Measurements from ENCODE around the gene ERC1.
"Not testable (repeated sequence)": the region's sequence is repeated elsewhere in the genome, so short reads cannot be mapped to it uniquely, and the experiment has no call there.

Gene ERC1

DNA sequence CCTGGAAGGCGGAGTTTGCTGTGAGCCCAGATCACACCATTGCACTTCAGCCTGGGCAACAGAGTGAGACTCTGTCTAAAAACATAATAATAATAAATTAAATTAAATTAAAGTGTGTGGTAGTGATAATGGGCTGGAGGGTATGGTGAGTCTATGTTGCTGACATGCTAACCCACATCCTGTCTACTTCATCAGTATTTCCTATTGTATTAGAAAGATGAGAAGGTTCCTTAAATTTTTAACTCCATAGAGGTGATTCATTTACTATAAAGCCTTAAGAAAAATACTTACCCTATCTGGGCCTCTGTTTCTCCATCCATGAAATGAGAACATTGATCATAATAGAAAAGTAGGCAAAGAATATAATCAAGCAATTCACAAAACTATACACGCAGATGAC is 322.9 kb downstream of the ERC1 start:
- H3K27ac Mint-ChIP-seq = no peak overlapping the region
- no peaks in the 10 kb centered on the region for H3K4me1 Mint-ChIP-seq (ENCODE audit: low read depth)
- no peak overlapping the region for H3K4me3 Mint-ChIP-seq
- no peaks in the 10 kb centered on the region for H3K27me3 Mint-ChIP-seq (ENCODE audit: low read depth)
- no peak for DNase-seq (ENCODE audit: low spot score)
- H3K36me3 Mint-ChIP-seq (ENCODE audit: low read depth) = peaks cover 13% of the 10 kb centered on the region
- H3K9me3 Mint-ChIP-seq = peaks cover 11% of the 10 kb centered on the region

DNA sequence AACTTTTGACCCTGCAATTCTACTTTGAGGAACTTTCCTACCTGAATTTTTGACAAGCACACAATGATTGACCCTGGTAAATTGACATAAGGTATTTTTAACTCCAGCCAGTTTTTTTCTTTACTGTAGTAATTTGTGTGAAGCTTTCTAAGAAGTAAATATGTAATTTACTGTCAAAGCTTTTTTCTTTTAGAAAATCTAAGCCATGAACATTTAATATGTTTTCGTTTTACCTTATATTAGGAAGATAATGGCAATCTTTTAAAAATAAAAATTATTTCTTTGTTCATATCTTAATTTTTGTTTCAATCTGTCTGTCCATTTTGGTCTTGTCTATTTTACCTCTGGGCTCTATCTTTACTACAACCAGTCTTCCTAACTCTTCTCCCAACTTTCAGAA is 323.5 kb downstream of the ERC1 start:
- Mint-ChIP-seq H3K36me3 (ENCODE audit: low read depth) (peaks cover 13% of the 10 kb centered on the region), H3K4me3 (no peak overlapping the region), H3K9me3 (peaks cover 11% of the 10 kb centered on the region), H3K4me1 (ENCODE audit: low read depth) (no peaks in the 10 kb centered on the region), H3K27ac (no peak overlapping the region), H3K27me3 (ENCODE audit: low read depth) (no peaks in the 10 kb centered on the region)
- no peak for DNase-seq (ENCODE audit: low spot score)

- not testable (repeated sequence) for H3K27ac Mint-ChIP-seq; DNase-seq (ENCODE audit: low spot score); H3K4me3 Mint-ChIP-seq; H3K27me3 Mint-ChIP-seq (ENCODE audit: low read depth); H3K4me1 Mint-ChIP-seq (ENCODE audit: low read depth)
- Mint-ChIP-seq H3K9me3 (peaks cover 11% of the 10 kb centered on the region), H3K36me3 (ENCODE audit: low read depth) (peaks cover 13% of the 10 kb centered on the region)
Measured at GRCh38 chr12:1316991-1317390, 326.0 kb downstream of the ERC1 start.

DNA sequence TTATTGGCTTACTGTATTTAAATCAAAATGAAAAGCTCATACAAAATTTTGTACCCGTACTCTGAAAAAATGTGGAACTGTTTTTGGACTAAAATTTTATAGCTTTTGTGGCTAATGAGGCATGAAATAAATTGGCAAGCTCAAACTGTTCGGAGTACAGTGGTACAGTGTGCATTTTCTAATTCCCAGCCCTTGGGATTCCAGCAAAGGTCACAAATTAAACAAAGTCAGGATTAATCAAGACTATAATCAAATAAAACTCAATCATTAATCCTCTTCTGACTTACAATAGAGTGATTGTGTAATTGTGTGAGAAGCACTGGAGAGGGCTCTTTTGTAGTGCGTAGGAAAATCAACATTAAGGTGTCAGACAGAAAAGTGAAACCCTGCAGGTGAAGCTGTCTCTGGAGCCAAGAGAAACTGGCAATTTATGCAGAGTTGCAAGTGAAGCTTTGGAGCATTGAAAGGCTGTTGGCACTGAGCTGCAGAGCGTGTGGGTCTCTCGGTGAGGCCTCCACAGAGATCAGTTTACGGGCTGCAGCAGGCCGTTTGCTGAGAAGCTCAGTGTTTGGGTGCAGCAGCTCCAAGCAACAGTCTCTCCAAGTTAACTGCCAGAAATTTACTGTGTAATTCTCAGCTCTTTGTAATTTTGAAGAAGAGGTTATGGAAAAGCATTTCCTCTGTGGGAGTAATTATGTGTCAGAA is 327.5 kb downstream of the ERC1 start:
- no peak for DNase-seq (ENCODE audit: low spot score)
- H3K9me3 Mint-ChIP-seq = peaks cover 11% of the 10 kb centered on the region
- no peaks in the 10 kb centered on the region for H3K27me3 Mint-ChIP-seq (ENCODE audit: low read depth)
- H3K4me3 Mint-ChIP-seq = no peak overlapping the region
- peaks cover 13% of the 10 kb centered on the region for H3K36me3 Mint-ChIP-seq (ENCODE audit: low read depth)
- H3K27ac Mint-ChIP-seq = no peak overlapping the region
- H3K4me1 Mint-ChIP-seq (ENCODE audit: low read depth) = peaks cover 2% of the 10 kb centered on the region

DNA sequence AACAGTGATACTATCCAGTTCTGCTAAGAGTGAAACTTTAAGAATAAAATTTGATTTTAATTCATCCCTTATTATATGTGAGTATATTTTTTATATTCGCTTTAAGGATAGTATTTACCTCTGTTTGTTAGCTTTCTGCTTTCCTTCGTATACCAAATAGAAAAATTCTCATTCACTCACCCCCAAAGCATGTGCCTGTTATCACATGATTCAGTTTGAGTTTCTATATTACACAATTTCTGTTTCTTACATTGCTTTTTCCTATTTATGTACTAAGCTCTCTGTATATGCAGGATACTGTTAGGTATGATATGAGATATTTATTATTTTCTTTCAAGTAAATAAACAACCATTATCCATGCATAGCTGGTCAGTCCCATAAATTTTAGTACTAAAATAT is 328.2 kb downstream of the ERC1 start:
- peaks cover 7% of the 10 kb centered on the region for H3K9me3 Mint-ChIP-seq

DNA sequence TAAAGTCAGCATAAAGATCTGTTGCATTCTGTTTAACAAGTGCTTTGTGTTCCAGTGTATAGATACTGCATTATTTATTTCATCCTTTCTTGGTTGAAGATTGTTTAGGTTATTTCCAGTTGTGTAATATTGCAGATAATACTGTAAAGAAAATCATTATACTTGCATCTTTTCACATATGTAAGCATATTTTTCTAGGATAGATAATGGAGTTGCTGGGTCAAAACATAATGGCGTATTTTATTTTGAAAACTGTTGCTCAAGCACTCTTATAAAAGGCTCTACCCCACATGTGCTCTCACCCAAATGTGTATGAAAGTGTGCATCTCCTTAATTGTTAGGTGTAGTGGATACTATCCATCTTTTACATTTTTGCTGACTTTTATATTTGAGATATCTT is 329.0 kb downstream of the ERC1 start:
- DNase-seq (ENCODE audit: low spot score) = no peak
- Mint-ChIP-seq H3K9me3 (no peaks in the 10 kb centered on the region), H3K27me3 (ENCODE audit: low read depth) (no peaks in the 10 kb centered on the region), H3K4me1 (ENCODE audit: low read depth) (peaks cover 2% of the 10 kb centered on the region), H3K36me3 (ENCODE audit: low read depth) (peaks cover 9% of the 10 kb centered on the region), H3K4me3 (no peak overlapping the region), H3K27ac (no peak overlapping the region)

More for the DNA sequence above, 328.2 kb downstream of the ERC1 start:
- Mint-ChIP-seq H3K27ac (no peak overlapping the region), H3K4me3 (no peak overlapping the region), H3K4me1 (ENCODE audit: low read depth) (peaks cover 2% of the 10 kb centered on the region), H3K36me3 (ENCODE audit: low read depth) (peaks cover 11% of the 10 kb centered on the region), H3K27me3 (ENCODE audit: low read depth) (no peaks in the 10 kb centered on the region)
- no peak for DNase-seq (ENCODE audit: low spot score)

GRCh38 chr12:1322821-1323220 is 331.8 kb downstream of the ERC1 start:
- Mint-ChIP-seq H3K27me3 (ENCODE audit: low read depth) (no peaks in the 10 kb centered on the region), H3K4me3 (no peak overlapping the region), H3K36me3 (ENCODE audit: low read depth) (no peaks in the 10 kb centered on the region), H3K9me3 (no peaks in the 10 kb centered on the region), H3K4me1 (ENCODE audit: low read depth) (peaks cover 8% of the 10 kb centered on the region), H3K27ac (no peak overlapping the region)
- no peak for DNase-seq (ENCODE audit: low spot score)

- H3K9me3 Mint-ChIP-seq = no peaks in the 10 kb centered on the region
- H3K4me1 Mint-ChIP-seq (ENCODE audit: low read depth) = peaks cover 8% of the 10 kb centered on the region
- no peak overlapping the region for H3K27ac Mint-ChIP-seq
- no peaks in the 10 kb centered on the region for H3K36me3 Mint-ChIP-seq (ENCODE audit: low read depth)
- H3K27me3 Mint-ChIP-seq (ENCODE audit: low read depth) = no peaks in the 10 kb centered on the region
- no peak for DNase-seq (ENCODE audit: low spot score)
- H3K4me3 Mint-ChIP-seq = no peak overlapping the region
Measured at GRCh38 chr12:1324099-1324498, 333.1 kb downstream of the ERC1 start.

- H3K4me1 Mint-ChIP-seq (ENCODE audit: low read depth) = peaks cover 8% of the 10 kb centered on the region
- no peaks in the 10 kb centered on the region for H3K9me3 Mint-ChIP-seq
Measured at GRCh38 chr12:1324910-1325309, 333.9 kb downstream of the ERC1 start.

DNA sequence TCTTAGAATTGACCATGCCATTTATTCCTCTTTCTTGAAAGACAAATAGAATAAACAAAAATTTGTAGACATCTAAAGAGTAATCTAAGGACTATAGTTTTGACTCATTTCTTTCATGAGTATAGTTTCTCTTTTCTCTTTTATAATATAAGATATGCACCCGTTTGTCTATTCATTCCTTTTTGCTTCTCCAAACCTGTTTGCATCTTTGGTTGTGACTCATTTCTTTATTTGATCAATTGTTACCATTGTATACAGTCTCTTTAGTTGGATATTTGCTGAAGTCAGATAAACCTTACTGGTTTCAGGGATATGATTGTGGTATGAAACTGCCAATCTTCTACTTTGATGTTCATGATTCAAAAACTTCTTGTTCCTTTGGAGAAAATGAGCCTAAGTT is 334.6 kb downstream of the ERC1 start:
- H3K27ac Mint-ChIP-seq = no peak overlapping the region
- no peak overlapping the region for H3K4me3 Mint-ChIP-seq
- no peaks in the 10 kb centered on the region for H3K36me3 Mint-ChIP-seq (ENCODE audit: low read depth)
- DNase-seq (ENCODE audit: low spot score) = no peak
- no peaks in the 10 kb centered on the region for H3K27me3 Mint-ChIP-seq (ENCODE audit: low read depth)
- peaks cover 8% of the 10 kb centered on the region for H3K4me1 Mint-ChIP-seq (ENCODE audit: low read depth)
- H3K9me3 Mint-ChIP-seq = no peaks in the 10 kb centered on the region

More at GRCh38 chr12:1324910-1325309, 333.9 kb downstream of the ERC1 start:
- no peak overlapping the region for H3K4me3 Mint-ChIP-seq
- no peak overlapping the region for H3K27ac Mint-ChIP-seq
- H3K27me3 Mint-ChIP-seq (ENCODE audit: low read depth) = no peaks in the 10 kb centered on the region
- no peaks in the 10 kb centered on the region for H3K36me3 Mint-ChIP-seq (ENCODE audit: low read depth)
- no peak for DNase-seq (ENCODE audit: low spot score)

DNA sequence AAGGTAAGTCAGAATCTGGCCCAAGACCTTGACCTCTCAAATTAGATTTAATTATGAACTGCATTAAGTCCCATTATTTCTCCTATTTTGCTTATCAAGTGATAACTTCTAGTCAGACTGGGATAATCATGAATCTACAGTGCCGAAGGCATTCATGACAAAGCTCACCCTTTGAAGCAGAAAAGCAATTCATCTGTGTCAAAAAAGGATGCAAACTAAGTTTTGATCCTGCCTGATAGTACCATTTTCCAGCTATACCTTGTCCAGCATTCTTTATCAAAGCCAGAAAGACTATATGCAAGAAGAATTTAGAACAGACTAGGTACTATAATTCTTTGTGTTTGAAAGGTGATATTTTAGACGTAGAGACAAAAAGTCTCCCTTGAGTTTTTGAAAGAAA is 335.2 kb downstream of the ERC1 start:
- DNase-seq (ENCODE audit: low spot score) = no peak
- H3K9me3 Mint-ChIP-seq = no peaks in the 10 kb centered on the region
- H3K4me1 Mint-ChIP-seq (ENCODE audit: low read depth) = peaks cover 8% of the 10 kb centered on the region
- H3K36me3 Mint-ChIP-seq (ENCODE audit: low read depth) = no peaks in the 10 kb centered on the region
- H3K4me3 Mint-ChIP-seq = no peak overlapping the region
- H3K27me3 Mint-ChIP-seq (ENCODE audit: low read depth) = no peaks in the 10 kb centered on the region
- H3K27ac Mint-ChIP-seq = no peak overlapping the region

DNA sequence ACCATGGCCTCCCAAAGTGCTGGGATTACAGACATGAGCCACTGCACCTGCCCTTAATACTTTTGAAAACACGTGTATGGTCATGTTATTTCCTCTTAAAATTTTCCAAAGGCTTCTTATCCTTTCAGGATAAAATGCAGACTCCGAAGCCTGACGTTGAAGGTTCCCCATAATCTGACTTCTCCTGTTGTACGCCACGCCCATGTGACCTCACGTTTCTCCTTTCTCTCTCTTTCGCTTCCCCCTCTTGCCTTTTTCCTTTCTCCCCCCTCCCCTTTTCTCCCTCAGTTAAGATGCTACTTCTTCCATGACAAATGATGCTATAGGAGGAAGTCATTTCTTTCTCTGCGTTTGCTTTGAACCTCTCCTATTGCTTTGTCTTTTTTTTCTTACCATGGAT is 337.4 kb downstream of the ERC1 start:
- no peaks in the 10 kb centered on the region for H3K36me3 Mint-ChIP-seq (ENCODE audit: low read depth)
- no peak overlapping the region for H3K4me3 Mint-ChIP-seq
- H3K27me3 Mint-ChIP-seq (ENCODE audit: low read depth) = no peaks in the 10 kb centered on the region
- peaks cover 6% of the 10 kb centered on the region for H3K4me1 Mint-ChIP-seq (ENCODE audit: low read depth)
- no peak for DNase-seq (ENCODE audit: low spot score)
- H3K27ac Mint-ChIP-seq = no peak overlapping the region
- no peaks in the 10 kb centered on the region for H3K9me3 Mint-ChIP-seq

DNA sequence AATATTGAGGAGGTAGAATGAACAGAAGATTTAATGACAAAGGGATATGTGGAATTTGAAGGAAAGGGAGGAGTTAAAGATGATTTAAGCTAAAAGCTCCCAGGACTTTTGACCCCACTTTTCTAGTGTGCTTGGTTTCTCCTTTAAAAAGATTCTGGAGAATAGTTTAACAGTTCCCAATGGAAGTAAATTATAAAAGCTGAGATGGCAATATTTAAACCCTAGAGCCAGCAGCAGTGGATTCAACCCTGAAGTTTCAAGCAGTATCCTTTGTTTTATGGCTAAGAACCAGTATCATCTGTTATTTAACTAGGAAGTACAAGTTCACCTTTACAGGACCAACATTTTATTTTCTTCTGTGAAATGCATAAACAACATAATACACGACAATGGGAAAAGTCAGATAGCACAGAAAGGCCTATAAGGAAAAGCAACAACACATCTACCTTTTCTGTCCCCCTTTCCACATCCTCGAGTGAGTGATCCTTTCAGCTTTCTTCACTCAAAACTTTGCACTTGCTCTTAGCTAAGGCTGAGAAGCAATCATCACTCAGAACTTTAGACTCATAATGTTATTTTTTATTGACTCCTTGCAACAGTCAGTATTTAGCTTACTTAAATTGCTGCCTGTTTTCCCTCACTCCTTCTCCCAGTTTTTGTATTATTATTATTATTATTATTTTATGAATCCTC is 338.9 kb downstream of the ERC1 start:
- Mint-ChIP-seq H3K9me3 (no peaks in the 10 kb centered on the region), H3K36me3 (ENCODE audit: low read depth) (no peaks in the 10 kb centered on the region), H3K27ac (no peak overlapping the region), H3K27me3 (ENCODE audit: low read depth) (no peaks in the 10 kb centered on the region), H3K4me3 (no peak overlapping the region), H3K4me1 (ENCODE audit: low read depth) (peaks cover 6% of the 10 kb centered on the region)
- DNase-seq (ENCODE audit: low spot score) = no peak

DNA sequence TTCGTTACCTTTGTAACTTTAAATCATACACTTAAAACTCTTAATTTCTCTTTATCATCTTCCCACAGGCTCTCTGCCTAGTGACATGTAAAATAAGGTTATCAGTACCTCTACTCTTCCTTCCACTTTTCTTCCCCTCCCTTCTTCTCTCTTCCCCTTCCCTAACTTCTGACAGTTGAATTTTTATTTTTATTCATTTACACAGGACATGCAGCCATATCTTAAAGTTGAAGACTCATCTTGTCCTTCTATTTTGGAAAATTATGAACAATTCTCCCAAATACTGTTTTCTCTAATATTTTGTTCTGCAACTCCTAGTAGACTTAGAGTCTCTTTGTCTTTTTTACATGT is 339.4 kb downstream of the ERC1 start:
- Mint-ChIP-seq H3K4me1 (ENCODE audit: low read depth) (peaks cover 6% of the 10 kb centered on the region), H3K27ac (no peak overlapping the region), H3K36me3 (ENCODE audit: low read depth) (no peaks in the 10 kb centered on the region), H3K27me3 (ENCODE audit: low read depth) (no peaks in the 10 kb centered on the region), H3K9me3 (no peaks in the 10 kb centered on the region), H3K4me3 (no peak overlapping the region)
- no peak for DNase-seq (ENCODE audit: low spot score)

DNA sequence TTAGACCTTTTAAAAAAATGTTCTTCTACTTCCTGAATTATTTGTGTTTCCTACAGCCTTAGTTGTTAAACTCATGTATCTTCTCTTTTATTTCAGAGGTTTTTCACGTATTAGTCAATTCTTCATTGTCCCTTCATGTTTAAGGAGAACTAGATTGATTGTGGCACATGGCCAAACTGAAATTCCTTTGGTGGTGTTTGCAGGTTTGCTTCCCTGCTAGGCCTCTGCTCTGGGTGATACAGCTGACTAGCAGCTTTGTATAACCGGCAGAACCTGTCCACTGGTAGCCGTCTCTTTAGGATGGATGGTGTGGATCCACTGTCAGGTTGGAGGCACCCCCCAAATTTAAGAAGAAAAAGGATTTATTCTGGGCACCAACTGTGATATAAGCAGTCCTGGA is 341.3 kb downstream of the ERC1 start:
- Mint-ChIP-seq H3K9me3 (no peaks in the 10 kb centered on the region), H3K27ac (no peak overlapping the region), H3K4me1 (ENCODE audit: low read depth) (no peaks in the 10 kb centered on the region), H3K4me3 (no peak overlapping the region), H3K27me3 (ENCODE audit: low read depth) (no peaks in the 10 kb centered on the region), H3K36me3 (ENCODE audit: low read depth) (no peaks in the 10 kb centered on the region)
- no peak for DNase-seq (ENCODE audit: low spot score)
